ENCODE data around the gene LRRC43.

GRCh38 chr12:122250047-122250446 is 67.1 kb downstream of the LRRC43 start:
- no peak for TF ChIP-seq CTCF (IDR thresholded peaks at IDR 0.05)
- TF ChIP-seq POLR2A (IDR thresholded peaks at IDR 0.05), result no peak
